ENCODE measurements around the gene DEAF1.

Gene DEAF1

GRCh38 chr11:697811-698311 lies 2.8 kb upstream of the DEAF1 start:
- Histone ChIP-seq H4K20me1 (ENCODE audit: insufficient read depth) (no peaks in the 10 kb centered on the region), H3K79me2 (ENCODE audit: insufficient read depth, low read depth) (peaks cover 27% of the 10 kb centered on the region), H3K9ac (no peak overlapping the region), H3K27me3 (ENCODE audit: insufficient read depth, low read depth) (no peaks in the 10 kb centered on the region), H3K36me3 (ENCODE audit: insufficient read depth) (no peaks in the 10 kb centered on the region), H3K4me2 (no peak overlapping the region), H3K27ac (no peak overlapping the region), H3K4me1 (ENCODE audit: low read depth, poor library complexity, severe bottlenecking) (peaks cover 20% of the 10 kb centered on the region), H3K4me3 (IDR thresholded peaks at IDR 0.05; ENCODE audit: insufficient read depth, low read depth, low read length) (no peak overlapping the region), H2AFZ (ENCODE audit: low read depth) (no peak overlapping the region)
- no peak for TF ChIP-seq CTCF (conservative IDR thresholded peaks at IDR 0.05; ENCODE audit: low read depth, low read length)

GRCh38 chr11:696955-697491 lies 2.0 kb upstream of the DEAF1 start:
- Histone ChIP-seq H3K9ac (no peak overlapping the region), H2AFZ (ENCODE audit: low read depth) (no peak overlapping the region), H3K4me2 (peak overlapping the region; percentile 71), H3K4me1 (ENCODE audit: low read depth, poor library complexity, severe bottlenecking) (peaks cover 22% of the 10 kb centered on the region), H3K27me3 (ENCODE audit: insufficient read depth, low read depth) (no peaks in the 10 kb centered on the region), H4K20me1 (ENCODE audit: insufficient read depth) (no peaks in the 10 kb centered on the region), H3K27ac (no peak overlapping the region; the same call in 1 of the 2 replicates), H3K4me3 (IDR thresholded peaks at IDR 0.05; ENCODE audit: insufficient read depth, low read depth, low read length) (no peak overlapping the region), H3K36me3 (ENCODE audit: insufficient read depth) (no peaks in the 10 kb centered on the region), H3K79me2 (ENCODE audit: insufficient read depth, low read depth) (peaks cover 35% of the 10 kb centered on the region)
- TF ChIP-seq CTCF (conservative IDR thresholded peaks at IDR 0.05; ENCODE audit: low read depth, low read length), result no peak

- H2AFZ ChIP-seq (ENCODE audit: low read depth), result peak within 1 kb of the TSS; percentile 74
- TF ChIP-seq CTCF (conservative IDR thresholded peaks at IDR 0.05; ENCODE audit: low read depth, low read length), result no peak
- no peaks in the 10 kb centered on the region for H3K36me3 ChIP-seq (ENCODE audit: insufficient read depth)
- H3K79me2 ChIP-seq (ENCODE audit: insufficient read depth, low read depth), result peaks cover 49% of the 10 kb centered on the region
- H3K9ac ChIP-seq, result peak within 1 kb of the TSS; percentile 99
- peak within 1 kb of the TSS; percentile 100 for H3K27ac ChIP-seq
- no peaks in the 10 kb centered on the region for H4K20me1 ChIP-seq (ENCODE audit: insufficient read depth)
- H3K4me1 ChIP-seq (ENCODE audit: low read depth, poor library complexity, severe bottlenecking), result peaks cover 29% of the 10 kb centered on the region
- no peaks in the 10 kb centered on the region for H3K27me3 ChIP-seq (ENCODE audit: insufficient read depth, low read depth)
- H3K4me2 ChIP-seq, result peak within 1 kb of the TSS; percentile 71
- no peak within 1 kb of the TSS for H3K4me3 ChIP-seq (IDR thresholded peaks at IDR 0.05; ENCODE audit: insufficient read depth, low read depth, low read length)
These were observed 671 bp upstream of the DEAF1 start, which contains the start of gene TMEM80 for GRCh38 chr11:695538-696248. Gene TMEM80, plus strand, starts transcription at chr11:695816. Its CDS starts 12 bp downstream, at chr11:695828.

GRCh38 chr11:695288-695537 lies 191 bp upstream of the DEAF1 start:
- H3K4me3 ChIP-seq (IDR thresholded peaks at IDR 0.05; ENCODE audit: insufficient read depth, low read depth, low read length), result no peak overlapping the region
- H3K36me3 ChIP-seq (ENCODE audit: insufficient read depth), result no peaks in the 10 kb centered on the region
- peak overlapping the region; percentile 74 for H2AFZ ChIP-seq (ENCODE audit: low read depth)
- H3K79me2 ChIP-seq (ENCODE audit: insufficient read depth, low read depth), result peaks cover 52% of the 10 kb centered on the region
- no peaks in the 10 kb centered on the region for H4K20me1 ChIP-seq (ENCODE audit: insufficient read depth)
- peaks cover 30% of the 10 kb centered on the region for H3K4me1 ChIP-seq (ENCODE audit: low read depth, poor library complexity, severe bottlenecking)
- H3K4me2 ChIP-seq, result no peak overlapping the region; the same call in 1 of the 2 replicates
- H3K9ac ChIP-seq, result peak overlapping the region; percentile 99
- H3K27me3 ChIP-seq (ENCODE audit: insufficient read depth, low read depth), result no peaks in the 10 kb centered on the region
- no peak for TF ChIP-seq CTCF (conservative IDR thresholded peaks at IDR 0.05; ENCODE audit: low read depth, low read length)
- H3K27ac ChIP-seq, result peak overlapping the region; percentile 100

Measured in KMS-11 (cell line).